HepG2 (cell line): Measurements from ENCODE around the gene PEX14. TPM values are rescaled to one million over a fixed set of nuclear protein-coding genes. Genes with fewer than 3 reads are reported as not detected.
A peak's percentile ranks its signal among the peaks of the same experiment; 100 is the strongest.

Experiments used
- AGO2 ChIP-seq: fragments of 200-400 bp; formaldehyde crosslinking; optimal IDR thresholded peaks from 2 replicates; pipeline ENCODE3; 2017; ENCODE audit warnings: mild to moderate bottlenecking, low read depth, low read length, moderate library complexity
- ARHGAP35 ChIP-seq: sonication (generic); formaldehyde crosslinking; IDR thresholded peaks from 2 replicates; pipeline ENCODE4 v1.9.0; 2022; ENCODE audit warnings: mild to moderate bottlenecking, inconsistent platforms, moderate library complexity, missing genetic modification reagents, borderline replicate concordance
- ELF4 ChIP-seq: sonication (generic); formaldehyde crosslinking; IDR thresholded peaks from 2 replicates; pipeline ENCODE4 v1.5.0; 2020; ENCODE audit warnings: missing genetic modification reagents, mild to moderate bottlenecking, moderate library complexity, borderline replicate concordance
- ERF ChIP-seq: IDR thresholded peaks from 2 replicates; pipeline ENCODE4 v1.6.1; 2018; ENCODE audit warnings: missing biosample characterization, missing genetic modification reagents
- HNRNPH1 ChIP-seq: fragments of 200-400 bp; formaldehyde crosslinking; optimal IDR thresholded peaks from 2 replicates; pipeline ENCODE3; 2017; ENCODE audit warnings: mild to moderate bottlenecking, low read depth, low read length
- HNRNPL ChIP-seq: fragments of 200-400 bp; formaldehyde crosslinking; IDR thresholded peaks from 2 replicates; pipeline ENCODE4 v1.6.1; 2017; ENCODE audit warnings: mild to moderate bottlenecking, low read depth, low read length
- IKZF4 ChIP-seq: sonication (generic); formaldehyde crosslinking; IDR thresholded peaks from 2 replicates; pipeline ENCODE4 v1.5.1; 2020; ENCODE audit warnings: borderline replicate concordance, mild to moderate bottlenecking, low read depth, missing genetic modification reagents; ENCODE audit errors: not compliant biosample characterization
- MATR3 ChIP-seq: sonication (generic); formaldehyde crosslinking; IDR thresholded peaks from 2 replicates; pipeline ENCODE4 v1.4.0; 2020; ENCODE audit warnings: missing genetic modification reagents
- MED1 ChIP-seq: sonication (generic); formaldehyde crosslinking; IDR thresholded peaks from 2 replicates; pipeline ENCODE4 v1.4.0; 2020; ENCODE audit warnings: missing genetic modification reagents
- MXI1 ChIP-seq: IDR thresholded peaks from 3 replicates; pipeline ENCODE4 v1.6.1; 2012; ENCODE audit warnings: low read depth, low read length, inconsistent platforms, borderline replicate concordance
- NFATC3 ChIP-seq: sonication (generic); formaldehyde crosslinking; IDR thresholded peaks from 2 replicates; pipeline ENCODE4 v1.5.1; 2020; ENCODE audit warnings: mild to moderate bottlenecking, missing genetic modification reagents
- NFYB ChIP-seq: sonication (generic); formaldehyde crosslinking; IDR thresholded peaks from 2 replicates; pipeline ENCODE4 v1.4.0; 2020; ENCODE audit warnings: missing genetic modification reagents
- SAFB2 ChIP-seq: sonication (generic); formaldehyde crosslinking; IDR thresholded peaks from 2 replicates; pipeline ENCODE4 v1.5.1; 2020; ENCODE audit warnings: missing genetic modification reagents, low read depth, mild to moderate bottlenecking, borderline replicate concordance
- SAP130 ChIP-seq: IDR thresholded peaks from 2 replicates; pipeline ENCODE4 v1.6.1; 2016; ENCODE audit warnings: low read depth
- SRY ChIP-seq: sonication (generic); formaldehyde crosslinking; IDR thresholded peaks from 2 replicates; pipeline ENCODE4 v1.8.0; 2022; ENCODE audit warnings: mild to moderate bottlenecking, missing genetic modification reagents
- ZFY ChIP-seq: sonication (generic); formaldehyde crosslinking; IDR thresholded peaks from 2 replicates; pipeline ENCODE4 v1.4.0; 2020; ENCODE audit warnings: missing genetic modification reagents
- ZNF256 ChIP-seq: sonication (generic); formaldehyde crosslinking; conservative IDR thresholded peaks from 2 replicates; pipeline ENCODE4 v1.4.0; 2020; ENCODE audit warnings: missing genetic modification reagents
- ZNF556 ChIP-seq: sonication (generic); formaldehyde crosslinking; IDR thresholded peaks from 2 replicates; pipeline ENCODE4 v1.4.0; 2020; ENCODE audit warnings: mild to moderate bottlenecking, missing genetic modification reagents, borderline replicate concordance
- ZNF605 ChIP-seq: sonication (generic); formaldehyde crosslinking; IDR thresholded peaks from 2 replicates; pipeline ENCODE4 v1.8.0; 2022; ENCODE audit warnings: mild to moderate bottlenecking, missing genetic modification reagents
- ZNF672 ChIP-seq: sonication (generic); formaldehyde crosslinking; IDR thresholded peaks from 2 replicates; pipeline ENCODE4 v1.8.1; 2022; ENCODE audit warnings: missing genetic modification reagents
- ZNF713 ChIP-seq: sonication (generic); formaldehyde crosslinking; IDR thresholded peaks from 2 replicates; pipeline ENCODE4 v1.4.0; 2020; ENCODE audit warnings: mild to moderate bottlenecking, missing genetic modification reagents
- ZNF766 ChIP-seq: sonication (generic); formaldehyde crosslinking; IDR thresholded peaks from 2 replicates; pipeline ENCODE4 v1.5.0; 2020; ENCODE audit warnings: missing genetic modification reagents, borderline replicate concordance
- ZNF782 ChIP-seq: sonication (generic); formaldehyde crosslinking; IDR thresholded peaks from 2 replicates; pipeline ENCODE4 v1.4.0; 2020; ENCODE audit warnings: missing genetic modification reagents, mild to moderate bottlenecking, borderline replicate concordance
- ZNF788 ChIP-seq: sonication (generic); formaldehyde crosslinking; IDR thresholded peaks from 2 replicates; pipeline ENCODE4 v1.5.0; 2020; ENCODE audit warnings: mild to moderate bottlenecking, missing genetic modification reagents, borderline replicate concordance
- ZNF792 ChIP-seq: IDR thresholded peaks from 2 replicates; pipeline ENCODE4 v1.6.1; 2016
- polyA plus RNA-seq, 8 experiments: library from polyadenylated mRNA; depleted of rRNA in 3 of 8; stranded (reverse) in 7 of 8; unstranded in 1 of 8; fragments of >200 nt; fragmentation: Illumina TruSeq in 4 of 8; extraction: Trizol in 4 of 8; gene quantifications; 2 replicates each; pipeline versions ENCODE4 v1.2.1 to v1.2.3, GENCODE V29; 2011 to 2016; ENCODE audit warnings: low read depth in 4 of 8, missing spikeins in 1 of 8, mixed read lengths in 1 of 8; ENCODE audit not compliant: insufficient read depth in 1 of 8
- total RNA-seq, 5 experiments: library from RNA; depleted of rRNA; stranded (reverse); fragments of >200 nt; fragmentation: Illumina TruSeq; extraction: Trizol; gene quantifications; 2 replicates each; pipeline ENCODE4 v1.2.3, GENCODE V29; 2016; ENCODE audit warnings: low read depth in 1 of 5
- TF ChIP-seq, protein P1 (sequence below): sonication (generic); formaldehyde crosslinking; IDR thresholded peaks from 2 replicates; pipeline ENCODE4 v1.4.0; 2020; ENCODE audit warnings: missing genetic modification reagents, mild to moderate bottlenecking, borderline replicate concordance
- TF ChIP-seq, protein P2 (sequence below): sonication (generic); formaldehyde crosslinking; IDR thresholded peaks from 2 replicates; pipeline ENCODE4 v1.8.0; 2022; ENCODE audit warnings: missing genetic modification reagents, mild to moderate bottlenecking, borderline replicate concordance

Gene PEX14
- total and polyA plus RNA-seq, 2 of the 13 experiments (the other 11 are each of a cell fraction or from before 2014, with no cell fraction given), result 6.5 to 9.9 TPM

DNA sequence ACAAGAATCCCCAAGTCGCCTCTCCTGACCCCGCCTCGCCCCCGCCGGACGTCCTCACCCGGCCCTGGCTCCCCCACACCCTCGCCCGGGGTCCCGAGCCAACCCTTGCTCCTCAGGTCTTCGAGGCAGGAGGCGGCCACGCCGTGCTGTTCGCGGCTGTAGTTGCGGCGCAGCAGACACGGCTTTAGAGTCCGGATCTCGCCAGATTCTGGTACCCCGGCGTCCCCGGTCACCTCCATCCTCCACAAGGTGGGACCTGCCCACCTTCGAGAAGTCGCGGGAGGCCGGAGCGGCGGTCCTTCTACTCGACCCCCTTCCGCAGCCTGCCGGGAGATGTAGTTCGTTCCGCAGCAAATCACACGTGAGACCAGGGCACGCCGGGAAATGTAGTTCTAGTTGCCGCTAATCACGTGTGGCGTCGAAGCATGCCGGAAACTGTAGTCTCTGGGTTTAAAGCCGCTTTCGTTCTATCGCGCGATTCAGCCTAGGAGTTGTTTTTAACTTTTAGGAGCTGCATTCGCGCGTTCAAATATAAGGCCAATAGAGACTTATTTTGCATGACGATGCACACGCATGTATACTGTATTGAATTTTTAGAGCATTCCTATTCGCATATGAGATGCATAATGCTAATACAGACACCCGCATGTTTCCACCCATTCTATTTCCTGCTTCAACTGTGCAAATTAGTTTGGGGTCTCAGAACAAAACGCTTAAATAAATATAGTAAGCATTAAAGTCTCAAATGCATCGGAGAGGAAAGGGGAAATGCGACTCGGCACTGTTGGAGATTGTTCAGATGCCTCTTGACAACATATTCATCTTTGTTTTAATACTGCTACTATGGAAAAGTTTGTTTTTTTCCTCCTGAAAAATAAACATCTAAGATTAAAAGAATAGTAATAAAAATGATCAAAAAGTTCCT lies 2.3 kb upstream of the PEX14 start, which contains the start of gene DFFA (continued):
- 0 out of 2 replicates have a peak, but pooled peaks have one; percentile 45 for TF ChIP-seq ARHGAP35 (CRISPR knock-in tag)
- TF ChIP-seq ZNF782, result peak; percentile 43; the same call in 1 of the 2 replicates
- peak; percentile 77; the same call in 1 of the 2 replicates for TF ChIP-seq SAFB2 (CRISPR knock-in tag)
- TF ChIP-seq MED1, result peak; percentile 60
- TF ChIP-seq ZNF713, result no peak
- peak; percentile 91 for TF ChIP-seq NFYB (CRISPR knock-in tag)
- peak; percentile 98 for TF ChIP-seq SAP130 (CRISPR knock-in tag)
- peak; percentile 77 for TF ChIP-seq ZNF556
- TF ChIP-seq ELF4, result peak; percentile 59; the same call in 1 of the 2 replicates
- no peak for TF ChIP-seq ZNF672
- no peak for TF ChIP-seq MATR3 (CRISPR knock-in tag)
- peak; percentile 89; the same call in 1 of the 2 replicates for TF ChIP-seq ERF (CRISPR knock-in tag)
- peak; percentile 29 for TF ChIP-seq AGO2
- TF ChIP-seq ZNF605 (CRISPR knock-in tag), result peak; percentile 41; the same call in 1 of the 2 replicates
- TF ChIP-seq ZNF766 (CRISPR knock-in tag), result 0 out of 2 replicates have a peak, but pooled peaks have one; percentile 50
- TF ChIP-seq, protein P1, sequence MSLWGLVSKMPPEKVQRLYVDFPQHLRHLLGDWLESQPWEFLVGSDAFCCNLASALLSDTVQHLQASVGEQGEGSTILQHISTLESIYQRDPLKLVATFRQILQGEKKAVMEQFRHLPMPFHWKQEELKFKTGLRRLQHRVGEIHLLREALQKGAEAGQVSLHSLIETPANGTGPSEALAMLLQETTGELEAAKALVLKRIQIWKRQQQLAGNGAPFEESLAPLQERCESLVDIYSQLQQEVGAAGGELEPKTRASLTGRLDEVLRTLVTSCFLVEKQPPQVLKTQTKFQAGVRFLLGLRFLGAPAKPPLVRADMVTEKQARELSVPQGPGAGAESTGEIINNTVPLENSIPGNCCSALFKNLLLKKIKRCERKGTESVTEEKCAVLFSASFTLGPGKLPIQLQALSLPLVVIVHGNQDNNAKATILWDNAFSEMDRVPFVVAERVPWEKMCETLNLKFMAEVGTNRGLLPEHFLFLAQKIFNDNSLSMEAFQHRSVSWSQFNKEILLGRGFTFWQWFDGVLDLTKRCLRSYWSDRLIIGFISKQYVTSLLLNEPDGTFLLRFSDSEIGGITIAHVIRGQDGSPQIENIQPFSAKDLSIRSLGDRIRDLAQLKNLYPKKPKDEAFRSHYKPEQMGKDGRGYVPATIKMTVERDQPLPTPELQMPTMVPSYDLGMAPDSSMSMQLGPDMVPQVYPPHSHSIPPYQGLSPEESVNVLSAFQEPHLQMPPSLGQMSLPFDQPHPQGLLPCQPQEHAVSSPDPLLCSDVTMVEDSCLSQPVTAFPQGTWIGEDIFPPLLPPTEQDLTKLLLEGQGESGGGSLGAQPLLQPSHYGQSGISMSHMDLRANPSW (CRISPR knock-in tag), result no peak; the same call in 1 of the 2 replicates
- TF ChIP-seq HNRNPH1, result no peak
- TF ChIP-seq NFATC3 (CRISPR knock-in tag), result no peak
- TF ChIP-seq ZNF788, result peak; percentile 82; the same call in 1 of the 2 replicates
- TF ChIP-seq ZNF792, result peak; percentile 68; the same call in 1 of the 2 replicates
- TF ChIP-seq ZFY, result peak; percentile 98
- TF ChIP-seq MXI1, result peak; percentile 98; the same call in 2 of the 3 replicates
- peak; percentile 67 for TF ChIP-seq IKZF4 (CRISPR knock-in tag)
- no peak for TF ChIP-seq HNRNPL
- TF ChIP-seq SRY (CRISPR knock-in tag), result peak; percentile 61; the same call in 1 of the 2 replicates
- TF ChIP-seq ZNF256, result no peak
- TF ChIP-seq, protein P2, sequence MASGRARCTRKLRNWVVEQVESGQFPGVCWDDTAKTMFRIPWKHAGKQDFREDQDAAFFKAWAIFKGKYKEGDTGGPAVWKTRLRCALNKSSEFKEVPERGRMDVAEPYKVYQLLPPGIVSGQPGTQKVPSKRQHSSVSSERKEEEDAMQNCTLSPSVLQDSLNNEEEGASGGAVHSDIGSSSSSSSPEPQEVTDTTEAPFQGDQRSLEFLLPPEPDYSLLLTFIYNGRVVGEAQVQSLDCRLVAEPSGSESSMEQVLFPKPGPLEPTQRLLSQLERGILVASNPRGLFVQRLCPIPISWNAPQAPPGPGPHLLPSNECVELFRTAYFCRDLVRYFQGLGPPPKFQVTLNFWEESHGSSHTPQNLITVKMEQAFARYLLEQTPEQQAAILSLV (CRISPR knock-in tag), result peak; percentile 89
